GM19438 (cell line): ENCODE results near the gene TXNRD2.

Source experiments
- ATAC-seq: cut with Tn5 transposase; IDR thresholded peaks from one replicate; pipeline ENCODE4 v1.9.1; 2021; ENCODE audit warnings: low read depth; ENCODE audit not compliant: unreplicated experiment

The TXNRD2 gene

DNA sequence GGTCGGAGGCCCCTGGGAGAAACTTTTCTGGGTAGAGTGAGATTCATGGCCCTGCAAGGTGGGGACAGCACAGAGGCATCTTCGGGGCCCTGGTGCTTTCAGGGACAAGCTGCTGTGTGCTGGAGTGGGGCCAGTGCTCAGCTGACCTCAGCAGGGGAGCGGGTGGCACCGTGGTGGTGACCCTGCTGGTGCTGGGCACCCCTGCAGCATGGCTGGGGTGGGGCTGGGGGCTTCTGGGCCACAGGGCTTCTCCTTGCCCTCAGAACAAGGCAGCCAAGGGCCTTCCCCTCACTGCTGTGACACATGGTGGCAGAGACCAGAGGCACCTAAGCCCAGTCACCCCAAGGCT, 62.0 kb downstream of the TXNRD2 start:
- no peak for ATAC-seq

DNA sequence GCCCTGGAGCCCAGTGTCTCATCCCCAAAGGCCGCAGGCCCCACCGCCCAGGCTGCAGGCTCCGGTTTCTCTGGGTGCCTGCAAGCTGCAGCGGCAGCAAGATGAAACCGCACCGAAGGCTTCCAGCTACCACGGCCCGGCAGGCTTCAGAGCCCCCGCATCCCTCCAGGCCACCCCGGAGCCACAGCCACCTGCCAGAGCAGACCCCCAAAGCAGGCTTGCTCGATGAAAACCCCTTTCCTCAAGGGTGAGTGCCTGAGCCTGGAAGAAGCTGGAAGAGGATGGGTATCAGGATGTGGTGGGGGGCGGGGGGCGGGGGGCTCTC, 62.4 kb downstream of the TXNRD2 start:
- no peak for ATAC-seq

DNA sequence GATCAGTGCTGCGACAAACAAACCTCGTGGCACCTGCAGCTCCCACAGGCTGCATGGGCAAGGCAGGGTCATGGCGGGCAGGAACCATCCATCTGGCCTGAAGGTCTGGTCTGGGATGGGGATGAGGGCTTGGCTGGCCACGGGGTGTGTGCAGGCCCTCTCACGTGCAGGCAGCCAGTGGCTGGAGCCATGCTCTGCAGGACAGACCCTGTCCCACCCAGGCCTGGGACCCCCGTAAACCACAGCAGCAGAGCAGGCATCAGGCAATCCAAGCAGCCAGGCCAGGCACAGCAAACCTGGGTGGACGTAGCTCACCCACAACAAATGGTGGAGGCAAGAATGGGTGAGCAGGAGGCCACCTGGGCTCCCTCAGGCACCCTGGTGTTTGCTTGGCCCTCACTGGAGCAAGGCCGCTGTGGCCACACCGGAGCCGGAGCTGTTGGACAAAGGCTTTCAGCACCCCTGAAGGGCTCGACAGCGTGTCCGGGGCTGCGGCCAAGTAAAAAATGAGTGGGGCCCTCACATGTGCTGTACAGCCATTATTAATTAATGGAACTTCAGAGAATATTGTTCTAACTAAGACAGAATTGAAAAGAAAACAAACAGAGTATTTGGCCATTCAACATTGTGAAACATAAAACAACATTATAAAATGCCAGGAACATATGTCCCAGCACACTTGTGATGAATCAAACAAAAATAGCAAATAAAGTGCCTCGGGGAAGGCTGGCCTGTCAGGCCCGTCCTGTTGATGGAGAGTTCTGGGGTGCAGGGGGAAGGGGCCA, 63.0 kb downstream of the TXNRD2 start:
- ATAC-seq = no peak

DNA sequence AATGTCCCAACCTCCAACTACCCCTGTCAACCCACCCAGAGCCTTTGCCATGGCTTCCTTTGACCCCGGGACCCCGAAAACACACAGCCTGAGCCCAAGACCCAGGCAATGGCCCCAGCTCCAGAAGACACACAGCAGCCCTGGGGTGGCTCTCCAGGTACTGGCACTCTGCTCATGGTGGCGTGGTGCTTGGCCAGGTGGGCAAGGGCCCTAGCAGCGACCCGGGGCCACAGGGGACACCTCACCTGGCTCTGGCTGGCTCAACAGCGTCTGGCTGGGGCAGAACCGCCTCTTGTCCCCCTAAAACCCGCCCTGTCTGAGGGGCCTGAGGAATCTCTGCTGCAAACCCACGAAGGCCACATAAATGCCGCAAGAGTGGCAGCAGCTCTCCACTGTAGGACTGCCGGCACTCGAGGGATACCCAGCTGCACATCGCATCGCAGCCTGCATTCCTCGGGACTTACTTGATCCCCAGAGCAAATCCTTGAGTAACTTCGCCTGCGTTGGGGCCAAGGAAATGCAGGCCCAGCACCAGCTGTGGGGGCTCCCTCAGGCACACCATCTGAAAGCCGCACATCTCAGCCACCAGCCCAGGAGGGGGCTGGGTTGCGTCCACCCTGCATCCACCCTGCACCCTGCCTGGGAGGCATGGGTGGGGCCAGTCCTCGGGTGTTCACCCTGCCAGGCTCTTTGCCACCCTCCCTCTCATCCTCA, 63.8 kb downstream of the TXNRD2 start:
- no peak for ATAC-seq

DNA sequence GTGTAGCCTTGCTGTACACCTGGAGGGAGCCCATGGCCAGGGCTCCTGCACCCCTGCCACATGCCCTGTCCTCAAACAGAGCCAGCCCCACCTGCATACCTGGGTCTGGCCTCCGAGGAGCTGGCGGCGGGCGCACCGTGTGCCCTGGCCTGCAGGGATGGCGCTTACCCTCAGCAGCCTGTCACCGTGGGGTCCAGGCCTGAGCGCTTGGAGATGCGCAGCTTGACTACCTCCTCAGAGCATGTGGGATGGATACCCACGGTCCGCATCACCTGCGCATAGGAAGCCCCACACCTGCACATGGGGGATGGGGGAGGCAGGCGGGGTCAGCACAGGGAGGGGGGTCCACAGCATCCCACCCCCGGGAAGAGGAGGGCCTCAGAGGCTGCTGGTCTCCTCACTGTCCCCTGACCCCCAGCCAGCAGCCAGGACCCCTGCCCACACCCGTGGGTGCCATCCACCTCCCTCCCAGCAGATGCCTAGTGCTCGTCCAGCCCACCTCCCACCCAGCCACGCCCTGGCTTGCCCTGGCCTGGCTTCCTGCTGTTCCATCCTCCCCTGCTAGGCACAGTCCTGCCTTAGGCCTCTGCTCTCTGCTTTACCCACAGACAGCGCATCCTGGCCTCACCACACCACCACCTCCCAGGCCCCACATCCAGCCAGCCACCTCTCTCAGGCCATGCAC, 64.5 kb downstream of the TXNRD2 start:
- no peak for ATAC-seq

DNA sequence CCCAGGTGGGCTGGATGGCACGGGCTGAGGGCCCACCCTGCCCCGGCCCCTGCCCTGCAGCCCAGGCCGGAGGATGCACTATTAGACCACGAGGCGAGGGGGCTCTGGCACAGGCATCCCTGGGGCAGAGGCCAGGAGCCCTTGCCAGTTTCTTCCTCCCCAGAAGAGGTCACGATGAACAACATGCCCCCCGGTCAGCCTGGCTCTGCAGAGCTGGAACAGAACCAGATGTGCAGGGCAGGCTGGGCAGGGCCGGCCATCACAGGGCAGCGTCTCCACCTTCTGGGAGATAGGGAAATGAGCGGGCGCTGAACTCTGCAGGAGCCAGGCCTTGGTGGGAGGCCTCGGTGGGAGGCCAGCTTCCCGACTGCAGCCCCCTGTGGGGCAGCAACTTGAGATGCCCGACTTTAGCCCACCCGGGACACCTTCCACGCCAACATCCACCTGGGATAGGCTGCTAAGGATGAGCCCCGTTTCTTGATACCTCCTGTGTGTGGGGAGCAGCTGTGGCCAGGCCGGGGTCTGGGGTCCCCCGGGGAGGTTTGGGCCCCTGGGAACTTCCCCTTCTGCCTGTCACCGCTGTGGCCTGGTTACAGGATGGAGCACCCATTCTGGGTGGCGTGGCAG, 65.2 kb downstream of the TXNRD2 start:
- no peak for ATAC-seq

DNA sequence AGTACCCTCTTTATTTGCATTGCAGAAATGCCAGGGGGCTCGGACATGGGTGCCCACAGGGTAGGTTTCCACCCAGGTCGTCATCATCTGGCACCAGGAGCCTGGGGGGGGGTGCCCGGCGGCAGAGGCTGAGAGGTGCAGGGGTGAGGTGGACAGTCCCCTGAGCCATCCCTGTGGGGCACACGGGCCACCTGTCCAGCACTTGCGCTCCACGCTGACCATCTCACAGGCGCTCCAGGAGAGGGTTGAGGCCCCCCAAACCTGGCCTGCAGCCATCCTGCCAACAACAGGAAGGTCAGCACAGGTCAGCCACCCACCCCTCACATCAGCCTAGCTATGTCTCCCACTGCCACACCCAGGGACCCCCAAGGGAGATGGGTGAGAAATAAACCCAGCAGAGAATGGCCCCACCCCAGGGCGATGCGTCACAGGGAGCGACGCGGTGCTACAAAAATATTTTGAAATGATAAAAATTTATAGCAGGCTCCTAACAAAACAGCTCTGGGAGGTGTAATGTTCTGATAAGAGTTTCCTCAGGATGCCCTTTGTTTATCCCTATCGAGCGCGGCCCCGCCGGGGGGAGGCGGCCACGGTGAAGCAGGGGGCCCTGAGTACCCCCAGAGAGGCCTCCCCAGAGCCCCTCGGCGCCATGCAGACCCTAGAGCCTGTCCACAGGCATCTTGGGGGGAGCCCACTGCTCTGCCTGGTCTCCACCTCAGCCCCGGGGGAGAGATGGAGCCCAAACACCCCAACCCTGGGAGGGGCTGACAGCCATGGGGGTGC, 65.9 kb downstream of the TXNRD2 start:
- no peak for ATAC-seq

DNA sequence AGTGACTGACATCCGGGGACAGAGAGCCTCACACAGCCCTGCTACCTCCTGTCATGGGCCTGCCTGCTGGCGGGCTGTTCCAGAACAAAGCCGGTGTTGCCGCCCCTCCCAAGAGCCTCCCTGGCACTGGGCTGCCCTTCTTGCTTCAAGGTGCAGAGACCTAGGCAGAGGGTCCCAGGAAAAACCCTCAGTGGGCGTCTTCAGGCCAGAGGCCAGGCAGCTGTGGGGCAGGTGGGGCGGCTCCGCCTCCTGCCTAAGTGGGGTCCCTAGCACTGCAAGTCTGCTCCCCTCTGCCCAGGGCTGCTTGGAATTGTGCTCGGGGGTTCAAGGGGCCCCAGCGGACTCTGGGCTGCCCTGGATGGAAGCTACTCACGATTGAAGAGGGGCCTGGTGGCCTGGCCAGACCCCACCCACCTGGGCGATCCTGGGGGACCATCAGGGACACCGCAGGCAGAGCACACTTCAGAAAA, 66.5 kb downstream of the TXNRD2 start:
- no peak for ATAC-seq

DNA sequence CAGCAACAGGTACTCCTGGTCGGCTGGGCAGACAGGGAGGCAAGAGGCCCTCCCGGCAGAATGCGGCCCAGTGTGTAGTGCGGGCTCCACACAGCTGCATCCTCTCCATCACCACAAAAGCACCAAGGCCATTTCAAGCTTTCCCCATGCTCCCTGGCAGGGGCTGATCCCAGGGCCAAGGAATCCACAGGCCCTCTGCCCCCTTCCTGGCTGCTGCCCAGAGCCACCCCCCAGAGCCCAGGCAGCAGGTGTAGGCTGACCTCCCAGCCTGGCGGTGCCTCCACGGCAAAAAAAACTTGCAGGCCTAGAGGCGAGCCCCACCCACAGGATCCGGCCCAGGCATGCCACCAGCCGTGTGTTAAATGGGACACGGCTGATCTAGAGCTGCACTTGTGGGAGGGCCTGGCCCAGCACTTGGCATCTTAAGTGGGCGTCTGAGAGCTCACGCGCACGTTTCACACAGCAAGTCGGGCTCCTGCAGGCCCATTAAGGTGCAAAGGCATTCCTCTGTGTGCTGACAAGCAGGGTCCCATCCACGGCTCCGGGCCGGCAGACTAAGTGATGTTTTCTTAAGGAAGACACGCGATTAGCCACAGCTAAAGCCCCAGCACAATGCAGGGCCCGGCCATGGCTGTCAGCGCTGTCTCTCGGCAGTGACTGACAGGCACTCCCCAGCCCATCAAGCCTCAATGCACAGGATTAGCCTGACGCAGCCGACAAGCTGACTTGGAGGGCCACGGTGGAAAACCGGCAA, 67.1 kb downstream of the TXNRD2 start:
- no peak for ATAC-seq

DNA sequence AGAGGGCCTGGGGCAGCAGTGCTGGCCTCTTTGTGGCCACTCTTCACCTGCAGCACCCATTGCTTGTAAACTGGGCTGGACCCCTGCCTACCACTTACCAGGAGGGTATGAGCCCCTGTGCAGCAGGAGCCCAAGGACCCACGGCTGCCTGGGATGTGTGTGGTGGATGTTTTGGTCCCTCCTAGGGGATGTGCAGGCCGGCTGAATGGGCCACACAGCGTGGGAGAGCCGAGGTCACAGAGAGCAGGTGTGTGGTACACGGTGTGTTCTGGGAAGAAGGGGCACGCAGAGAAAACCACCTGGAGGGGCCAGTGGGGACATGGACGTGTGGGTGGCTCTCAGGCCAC, 67.7 kb downstream of the TXNRD2 start:
- ATAC-seq = no peak

DNA sequence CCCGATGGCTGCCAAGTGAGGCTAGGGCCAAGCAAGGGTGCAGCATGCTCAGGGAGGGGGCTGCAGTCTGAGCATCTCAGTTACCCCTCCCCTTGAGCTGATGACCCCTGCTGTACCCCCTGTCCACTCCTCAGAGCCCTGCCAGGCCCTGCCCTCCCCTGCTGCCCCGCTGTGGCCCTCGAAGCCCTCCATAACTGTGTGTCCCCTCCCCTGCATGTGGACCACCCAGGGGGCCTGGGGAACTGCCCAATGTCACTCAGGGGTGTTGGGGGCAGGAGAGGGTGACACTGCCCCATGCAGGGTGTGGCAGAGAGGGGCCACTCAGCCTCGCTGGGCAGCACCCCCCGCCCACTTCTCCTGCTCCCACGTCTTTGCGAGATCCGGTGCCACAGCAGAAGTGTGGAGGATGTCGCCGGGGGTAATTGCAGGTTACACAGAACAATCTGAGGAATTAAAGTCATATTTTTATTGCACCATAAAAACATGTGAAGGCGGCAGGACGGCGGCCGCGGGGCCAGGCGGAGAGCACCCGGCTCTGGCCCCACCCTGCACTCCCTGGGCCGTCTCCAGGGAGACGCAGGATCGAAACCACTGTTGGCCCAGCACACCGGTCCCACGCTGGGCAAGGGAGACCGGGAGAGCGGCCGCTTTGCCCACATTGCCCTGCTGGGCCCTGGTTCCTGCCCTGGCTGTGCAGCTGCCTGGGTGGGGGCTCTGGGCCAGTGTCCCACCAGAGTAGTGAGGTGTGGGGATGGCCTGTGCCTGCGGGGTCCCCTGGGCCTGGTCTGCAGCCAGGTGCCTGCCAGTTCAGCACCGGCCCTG, 68.3 kb downstream of the TXNRD2 start:
- no peak for ATAC-seq

DNA sequence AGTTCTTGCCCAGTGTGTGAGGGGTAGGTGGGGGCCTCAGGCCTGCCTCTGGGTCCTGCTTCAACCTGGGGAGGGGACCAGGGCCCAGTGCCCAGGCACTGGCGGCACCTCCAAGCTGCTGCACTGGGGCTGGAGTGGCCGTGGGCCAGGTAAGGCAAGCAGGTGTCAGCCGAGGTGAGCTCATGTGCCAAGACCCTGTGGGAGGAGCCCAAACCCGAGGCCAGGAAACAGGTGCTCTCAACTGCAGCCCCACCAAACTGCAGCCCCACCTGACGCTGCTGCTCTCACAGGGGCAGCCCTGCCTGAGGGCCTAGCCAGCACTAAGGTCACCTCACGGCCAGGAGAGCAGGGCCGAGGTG, 68.9 kb downstream of the TXNRD2 start:
- no peak for ATAC-seq

DNA sequence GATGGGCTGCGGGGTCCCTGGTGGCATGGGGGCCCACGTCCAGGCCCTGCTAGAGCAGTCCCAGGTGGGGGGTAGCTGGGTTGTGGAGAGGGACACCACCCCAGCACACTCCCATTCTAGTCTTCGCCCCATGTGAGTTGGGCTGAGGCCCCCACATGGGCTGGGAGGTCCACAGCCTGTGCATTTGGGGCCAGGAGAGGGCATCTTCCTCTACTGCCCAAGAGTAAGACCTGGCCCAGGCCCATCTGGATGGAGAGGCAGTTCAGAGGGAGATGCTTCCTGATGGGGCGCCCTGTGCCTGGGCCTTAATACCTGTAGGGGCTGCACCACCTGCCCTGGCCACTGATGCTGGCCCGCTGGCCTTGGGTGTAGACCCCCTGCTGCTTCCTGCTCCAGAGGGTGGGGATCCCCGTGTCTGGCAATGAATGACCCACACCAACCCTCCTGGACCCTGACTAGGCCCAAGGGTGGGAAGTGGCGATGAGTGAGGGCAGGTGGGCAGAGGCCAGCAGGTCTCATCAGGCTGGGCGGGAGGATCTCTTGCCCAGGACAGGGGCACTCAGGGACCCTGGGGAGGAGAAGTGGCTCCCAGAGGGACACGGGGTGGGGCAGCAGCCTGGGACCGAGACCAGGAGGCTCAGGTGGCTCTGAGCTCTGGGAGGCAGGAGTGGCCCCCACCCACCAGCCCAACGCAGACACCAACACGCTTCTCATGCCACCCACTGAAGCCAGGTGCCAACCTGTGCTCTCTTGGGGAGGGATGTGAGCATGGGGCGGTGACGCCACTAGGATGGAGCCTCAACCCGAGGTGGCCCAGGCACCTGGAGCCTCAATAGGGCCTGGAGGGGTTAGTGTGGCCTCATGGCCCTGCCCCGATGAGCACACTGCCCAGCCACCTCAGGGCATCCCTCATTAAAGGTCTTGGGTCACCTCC, 69.5 kb downstream of the TXNRD2 start:
- no peak for ATAC-seq

DNA sequence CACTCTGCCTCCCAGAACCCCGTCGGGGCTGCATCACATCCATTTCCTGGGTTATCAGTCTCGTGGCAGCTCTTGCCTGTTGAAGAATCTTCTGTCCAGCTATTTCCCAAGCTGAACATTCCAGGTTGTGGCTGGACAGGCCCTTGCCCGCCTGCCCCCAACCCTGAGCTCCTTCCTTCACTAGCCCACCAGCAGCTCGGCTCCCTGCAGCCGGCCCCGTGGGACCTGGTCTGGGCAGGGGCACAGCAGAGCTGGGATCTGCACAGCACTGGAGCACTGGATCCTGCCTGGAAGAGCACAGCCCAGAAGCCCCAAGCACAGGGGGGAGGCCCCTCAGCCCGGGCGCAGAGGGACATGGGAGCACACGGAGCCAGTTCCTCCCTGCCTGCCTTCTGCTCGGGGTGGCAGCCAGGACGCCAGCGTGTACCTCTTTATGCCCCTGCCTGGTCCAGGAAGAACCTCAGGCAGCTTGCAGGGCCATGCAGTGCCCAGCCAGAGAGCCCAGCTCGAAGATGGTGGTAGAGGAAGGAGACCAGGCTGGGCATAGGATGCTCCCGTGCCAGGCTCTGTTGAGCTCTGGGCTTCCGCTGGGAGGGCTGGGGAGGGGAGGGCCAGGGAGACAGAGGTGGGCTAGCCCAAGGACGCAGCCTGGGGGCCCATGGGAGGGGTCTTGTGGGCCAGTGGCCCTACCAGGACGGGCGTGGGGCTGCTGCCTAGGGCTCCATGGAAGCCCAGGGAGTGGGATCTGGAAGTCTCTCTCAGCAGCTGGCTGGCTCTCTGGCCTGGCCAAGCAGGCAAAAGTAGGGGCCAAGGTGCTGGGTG, 70.4 kb downstream of the TXNRD2 start:
- ATAC-seq = no peak

DNA sequence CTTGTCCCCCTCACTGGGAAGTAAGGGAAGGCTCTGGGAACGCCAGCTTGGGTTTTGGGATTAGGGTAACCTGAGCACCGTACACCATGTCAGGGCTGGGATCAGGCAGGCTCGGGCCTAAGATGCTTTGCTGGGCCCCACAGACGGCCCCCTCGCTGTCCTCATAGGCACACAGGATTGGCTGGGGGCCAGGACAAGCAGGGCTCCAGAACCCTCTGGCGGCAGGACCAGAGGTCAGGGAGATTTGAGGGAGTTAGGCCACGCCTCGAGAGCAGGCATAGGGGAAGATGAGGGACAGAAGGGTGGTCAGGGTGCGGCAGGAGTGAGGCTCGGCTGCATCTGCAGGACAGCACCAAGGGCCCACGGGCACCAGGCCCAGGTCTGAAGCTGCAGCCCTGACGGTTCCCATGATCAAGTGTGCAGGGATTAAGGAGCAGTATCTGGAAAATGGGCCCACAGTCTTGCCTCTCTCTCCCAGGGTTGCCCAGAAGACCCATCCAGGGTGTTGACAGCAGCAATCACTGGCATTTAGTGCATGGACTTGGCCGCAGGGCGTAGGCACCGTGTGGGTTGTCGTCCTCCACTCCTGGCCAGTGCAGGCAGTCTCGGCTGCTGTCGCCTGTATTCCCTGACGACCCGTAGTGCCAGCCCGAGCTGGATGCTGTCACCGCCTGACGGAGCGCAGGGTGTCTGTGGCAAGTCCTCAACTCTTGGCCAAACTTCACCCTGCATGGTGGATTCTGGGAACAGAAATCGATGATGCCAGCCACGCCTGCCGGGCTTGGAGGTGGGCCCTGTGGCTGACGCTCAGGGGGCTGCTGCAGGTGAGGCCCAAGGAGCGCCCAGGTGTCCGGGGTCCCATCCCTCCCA, 71.2 kb downstream of the TXNRD2 start:
- no peak for ATAC-seq

DNA sequence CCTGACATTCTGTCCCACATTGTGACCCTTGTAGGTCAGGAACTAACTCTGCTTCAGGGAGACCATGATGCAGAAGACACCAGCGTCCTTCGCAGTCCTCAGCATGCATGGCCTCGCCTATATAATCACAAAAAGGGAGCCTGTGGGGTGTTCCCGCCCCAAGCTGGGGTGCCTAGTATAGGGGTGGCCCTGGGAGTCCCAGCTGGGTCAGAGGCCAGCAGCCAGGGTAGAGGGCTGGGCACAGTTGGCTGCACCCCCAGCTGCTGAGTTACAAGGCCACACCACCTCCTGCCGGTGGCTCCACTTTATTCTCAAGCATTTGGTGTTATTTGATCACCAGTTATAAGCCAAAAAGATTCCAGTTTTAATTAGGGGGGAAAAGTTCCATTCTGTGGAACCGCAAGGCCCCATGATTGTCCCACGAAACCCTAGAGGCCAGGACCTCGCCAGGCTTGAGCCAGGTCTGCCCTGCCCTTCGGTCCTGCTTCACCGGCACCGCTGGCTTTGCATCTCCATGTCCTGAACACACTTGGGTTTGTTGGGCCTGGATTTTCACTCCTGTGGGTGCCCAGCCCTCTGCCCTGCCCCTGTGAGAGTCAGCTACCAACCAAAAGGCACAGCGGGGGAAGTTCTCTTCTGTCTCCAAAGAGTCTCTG, 72.0 kb downstream of the TXNRD2 start:
- no peak for ATAC-seq
